Measurements from ENCODE around the gene DNAI4.
"Not testable (repeated sequence)": the region's sequence is repeated elsewhere in the genome, so short reads cannot be mapped to it uniquely, and the experiment has no call there.

DNA sequence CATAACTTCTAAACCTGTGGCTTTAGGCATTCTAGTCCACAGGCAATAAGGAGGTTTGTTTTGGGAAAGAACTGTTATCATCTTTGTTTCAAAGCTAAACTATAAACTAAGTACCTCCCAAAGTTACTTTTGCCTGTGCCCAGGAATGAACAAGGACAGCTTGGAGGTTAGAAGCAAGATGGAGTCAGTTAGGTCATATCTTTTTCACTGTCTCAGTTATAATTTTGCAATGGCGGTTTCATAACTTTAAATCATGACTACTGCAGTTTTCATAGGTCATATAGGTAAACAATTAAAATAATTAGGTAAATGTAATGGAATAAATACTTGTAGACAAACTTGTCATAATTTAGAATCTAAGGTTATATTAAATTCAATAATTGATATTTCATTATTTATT, 9.5 kb downstream of the DNAI4 start:
- TF ChIP-seq, protein P1, sequence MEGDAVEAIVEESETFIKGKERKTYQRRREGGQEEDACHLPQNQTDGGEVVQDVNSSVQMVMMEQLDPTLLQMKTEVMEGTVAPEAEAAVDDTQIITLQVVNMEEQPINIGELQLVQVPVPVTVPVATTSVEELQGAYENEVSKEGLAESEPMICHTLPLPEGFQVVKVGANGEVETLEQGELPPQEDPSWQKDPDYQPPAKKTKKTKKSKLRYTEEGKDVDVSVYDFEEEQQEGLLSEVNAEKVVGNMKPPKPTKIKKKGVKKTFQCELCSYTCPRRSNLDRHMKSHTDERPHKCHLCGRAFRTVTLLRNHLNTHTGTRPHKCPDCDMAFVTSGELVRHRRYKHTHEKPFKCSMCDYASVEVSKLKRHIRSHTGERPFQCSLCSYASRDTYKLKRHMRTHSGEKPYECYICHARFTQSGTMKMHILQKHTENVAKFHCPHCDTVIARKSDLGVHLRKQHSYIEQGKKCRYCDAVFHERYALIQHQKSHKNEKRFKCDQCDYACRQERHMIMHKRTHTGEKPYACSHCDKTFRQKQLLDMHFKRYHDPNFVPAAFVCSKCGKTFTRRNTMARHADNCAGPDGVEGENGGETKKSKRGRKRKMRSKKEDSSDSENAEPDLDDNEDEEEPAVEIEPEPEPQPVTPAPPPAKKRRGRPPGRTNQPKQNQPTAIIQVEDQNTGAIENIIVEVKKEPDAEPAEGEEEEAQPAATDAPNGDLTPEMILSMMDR (IDR thresholded peaks at IDR 0.05), result not testable (repeated sequence)
- TF ChIP-seq TCF7L2 (IDR thresholded peaks at IDR 0.05; ENCODE audit: low read depth, low read length); POLR2AphosphoS5 (IDR thresholded peaks at IDR 0.05; ENCODE audit: low read depth, low read length); SIN3A (IDR thresholded peaks at IDR 0.05; ENCODE audit: borderline replicate concordance, insufficient read depth, low read depth, low read length): not testable (repeated sequence)
- TF ChIP-seq, protein P2, sequence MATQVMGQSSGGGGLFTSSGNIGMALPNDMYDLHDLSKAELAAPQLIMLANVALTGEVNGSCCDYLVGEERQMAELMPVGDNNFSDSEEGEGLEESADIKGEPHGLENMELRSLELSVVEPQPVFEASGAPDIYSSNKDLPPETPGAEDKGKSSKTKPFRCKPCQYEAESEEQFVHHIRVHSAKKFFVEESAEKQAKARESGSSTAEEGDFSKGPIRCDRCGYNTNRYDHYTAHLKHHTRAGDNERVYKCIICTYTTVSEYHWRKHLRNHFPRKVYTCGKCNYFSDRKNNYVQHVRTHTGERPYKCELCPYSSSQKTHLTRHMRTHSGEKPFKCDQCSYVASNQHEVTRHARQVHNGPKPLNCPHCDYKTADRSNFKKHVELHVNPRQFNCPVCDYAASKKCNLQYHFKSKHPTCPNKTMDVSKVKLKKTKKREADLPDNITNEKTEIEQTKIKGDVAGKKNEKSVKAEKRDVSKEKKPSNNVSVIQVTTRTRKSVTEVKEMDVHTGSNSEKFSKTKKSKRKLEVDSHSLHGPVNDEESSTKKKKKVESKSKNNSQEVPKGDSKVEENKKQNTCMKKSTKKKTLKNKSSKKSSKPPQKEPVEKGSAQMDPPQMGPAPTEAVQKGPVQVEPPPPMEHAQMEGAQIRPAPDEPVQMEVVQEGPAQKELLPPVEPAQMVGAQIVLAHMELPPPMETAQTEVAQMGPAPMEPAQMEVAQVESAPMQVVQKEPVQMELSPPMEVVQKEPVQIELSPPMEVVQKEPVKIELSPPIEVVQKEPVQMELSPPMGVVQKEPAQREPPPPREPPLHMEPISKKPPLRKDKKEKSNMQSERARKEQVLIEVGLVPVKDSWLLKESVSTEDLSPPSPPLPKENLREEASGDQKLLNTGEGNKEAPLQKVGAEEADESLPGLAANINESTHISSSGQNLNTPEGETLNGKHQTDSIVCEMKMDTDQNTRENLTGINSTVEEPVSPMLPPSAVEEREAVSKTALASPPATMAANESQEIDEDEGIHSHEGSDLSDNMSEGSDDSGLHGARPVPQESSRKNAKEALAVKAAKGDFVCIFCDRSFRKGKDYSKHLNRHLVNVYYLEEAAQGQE (IDR thresholded peaks at IDR 0.05; ENCODE audit: insufficient read depth in 1 of 2, low read depth in 2 of 2, low read length in 1 of 2), result not testable (repeated sequence)

All from Panc1 (cell line).